Skin epidermis (tissue), 12 donors: ENCODE results near the gene DENND10.
"Not testable (repeated sequence)": the region's sequence is repeated elsewhere in the genome, so short reads cannot be mapped to it uniquely, and the experiment has no call there.

Experiments
- H3K27ac ChIP-seq, 21 experiments: fragments of 200-600 bp; sonication (generic) in 11 of 21; one replicate each; pipeline ENCODE4 v1.5.0; 2020; ENCODE audit warnings: mild to moderate bottlenecking in 3 of 21, inconsistent platforms in 2 of 21, moderate library complexity in 2 of 21
- H3K4me3 ChIP-seq, 7 experiments: fragments of 200-600 bp; sonication (generic) in 2 of 7; one replicate each; pipeline ENCODE4 v1.5.0; 2020; ENCODE audit warnings: inconsistent platforms in 2 of 7, mild to moderate bottlenecking in 2 of 7, moderate library complexity in 1 of 7

DENND10 gene

DNA sequence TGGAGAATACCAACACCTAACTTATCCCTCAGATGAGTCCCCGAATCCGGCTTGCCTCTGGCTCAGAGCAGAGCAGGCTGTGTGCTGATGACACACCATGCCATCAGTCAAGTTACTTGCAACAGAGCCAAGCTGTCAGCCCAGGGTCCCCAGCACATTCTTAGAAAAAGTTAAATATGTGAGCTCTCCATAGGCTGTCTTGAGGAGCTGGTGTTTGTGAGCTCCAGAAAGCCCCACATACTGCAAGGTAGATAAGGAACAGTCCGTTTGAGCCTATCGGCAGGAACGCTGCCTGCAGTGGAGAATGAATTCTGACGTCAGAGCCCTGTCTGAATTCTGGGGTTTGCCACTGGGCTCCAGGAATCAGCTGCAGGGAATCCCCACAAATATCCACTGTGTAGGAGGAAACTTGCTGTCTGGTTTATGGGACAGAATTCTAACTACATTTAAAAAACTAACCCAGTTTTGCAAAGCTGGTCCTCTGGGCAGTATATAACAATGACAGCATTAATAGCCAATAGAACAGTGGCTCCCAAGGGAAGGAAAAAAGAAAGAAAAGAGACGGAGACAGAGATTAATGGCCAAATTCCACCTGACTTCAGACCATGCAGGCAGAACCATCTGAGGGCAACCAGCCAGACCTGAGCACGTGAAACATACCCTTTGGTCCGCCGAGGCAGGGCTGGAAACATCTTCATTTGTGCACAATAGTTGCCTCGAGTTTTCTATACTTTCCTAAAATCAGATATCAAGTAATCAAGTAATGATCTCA, 58.0 kb downstream of the DENND10 start:
- Histone ChIP-seq H3K27ac (no peak overlapping the region), H3K4me3 (no peak overlapping the region)

DNA sequence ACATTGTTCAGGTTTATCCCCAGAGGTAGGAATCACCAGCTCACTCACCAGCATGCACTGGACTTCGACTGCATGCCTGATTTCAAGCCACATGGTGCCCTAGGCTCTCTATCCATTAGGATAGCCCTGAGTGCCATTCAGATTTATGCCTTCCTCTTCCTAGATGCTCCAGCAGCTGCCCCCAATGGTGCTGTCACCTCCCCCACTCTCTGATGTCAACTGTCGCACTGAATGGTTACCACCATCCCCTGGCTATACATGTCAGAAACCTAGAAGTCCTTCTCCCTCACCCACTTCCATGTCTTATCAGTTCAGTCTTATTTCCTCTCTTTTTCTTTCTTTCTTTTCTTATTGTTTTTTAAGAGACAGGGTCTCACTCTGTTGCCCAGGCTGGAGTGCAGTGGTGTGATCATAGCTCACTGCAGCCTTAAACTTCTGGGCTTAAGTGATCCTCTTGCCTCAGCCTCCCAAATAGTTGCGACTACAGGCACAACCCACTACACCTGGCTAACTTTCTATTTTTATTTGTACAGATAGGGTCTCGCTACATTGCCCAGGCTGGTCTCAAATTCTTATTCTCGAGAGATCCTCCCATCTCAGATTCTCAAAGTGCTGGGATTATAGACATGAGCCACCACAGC, 58.7 kb downstream of the DENND10 start:
- Histone ChIP-seq H3K27ac (no peak overlapping the region), H3K4me3 (no peak overlapping the region)

DNA sequence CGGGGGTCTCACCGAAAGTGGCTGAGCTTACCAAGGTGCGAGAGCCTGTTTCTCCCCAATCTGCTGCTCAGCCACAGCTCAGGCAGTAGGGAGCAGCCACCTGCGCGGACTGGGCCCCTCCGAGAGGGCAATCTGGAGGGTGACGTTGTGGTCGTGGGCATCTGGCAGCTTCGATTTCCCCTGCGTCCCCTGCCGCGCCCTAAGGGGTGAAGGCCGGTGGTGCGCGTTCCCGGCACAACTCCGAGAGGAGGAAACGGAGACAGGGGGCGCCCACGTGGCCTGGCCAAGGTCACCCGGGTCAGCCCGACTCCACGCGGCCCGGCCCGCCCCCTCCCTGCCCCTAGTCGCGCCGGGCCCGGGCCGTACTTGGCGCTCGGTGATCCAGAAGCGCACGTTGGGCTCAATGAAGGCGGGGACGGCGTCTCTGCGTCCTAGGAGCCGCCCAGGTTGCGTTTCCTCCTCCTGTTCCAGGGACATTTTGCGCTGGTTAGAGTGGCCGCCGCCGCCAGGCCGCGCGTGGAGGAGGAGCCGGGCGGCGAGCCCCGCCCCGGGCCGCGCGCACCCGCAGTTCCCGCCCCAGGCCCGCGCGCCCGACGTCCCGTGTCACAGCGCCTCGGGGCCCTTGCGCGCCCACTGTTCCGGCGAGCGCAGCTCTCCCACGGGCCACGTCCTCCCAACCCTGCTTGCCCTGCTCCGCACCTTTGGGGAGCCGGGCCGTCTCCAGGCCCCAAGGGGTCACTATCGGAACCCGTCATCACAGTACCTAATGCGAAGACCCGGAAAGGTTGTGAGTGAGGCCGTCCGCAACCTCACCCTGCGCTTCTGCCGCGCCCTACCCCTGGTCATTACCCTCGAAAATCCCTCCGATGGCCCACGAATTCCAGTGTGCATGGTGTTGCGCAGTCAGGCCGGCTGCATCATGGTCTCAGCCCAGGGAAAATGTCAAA, 61.5 kb downstream of the DENND10 start, which contains the start of gene SFXN4:
SFXN4 (minus strand) TSS at position 544 of the 947 bp plus-strand sequence; CDS start at position 477, 67 bp downstream.
- peak within 1 kb of the TSS; percentile 58 to 88 (median 77) for H3K4me3 ChIP-seq
- H3K27ac ChIP-seq = peak within 1 kb of the TSS; percentile 53 to 96 (median 88)

DNA sequence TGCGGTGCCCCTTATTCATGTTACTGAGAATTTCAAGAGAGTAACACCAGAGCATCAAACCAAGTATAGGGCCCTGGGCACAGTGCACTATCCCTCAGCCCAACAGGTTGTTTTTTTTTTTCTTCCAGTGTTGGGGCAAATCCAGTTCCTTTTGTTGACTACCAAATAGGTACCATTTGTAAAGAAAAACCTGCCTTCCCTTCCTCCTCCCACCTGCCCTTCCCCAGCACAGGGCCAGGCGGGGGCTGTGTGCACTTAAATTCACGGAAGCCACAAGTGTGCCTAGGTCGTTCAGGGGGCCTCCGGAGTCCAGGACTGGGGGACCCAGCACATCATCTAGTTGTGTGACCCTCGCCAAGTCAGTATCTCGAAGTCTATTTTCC, 62.2 kb downstream of the DENND10 start:
- Histone ChIP-seq H3K27ac (peak overlapping the region; percentile 43 to 96 (median 88)), H3K4me3 (peak overlapping the region; percentile 58 to 88 (median 77))

DNA sequence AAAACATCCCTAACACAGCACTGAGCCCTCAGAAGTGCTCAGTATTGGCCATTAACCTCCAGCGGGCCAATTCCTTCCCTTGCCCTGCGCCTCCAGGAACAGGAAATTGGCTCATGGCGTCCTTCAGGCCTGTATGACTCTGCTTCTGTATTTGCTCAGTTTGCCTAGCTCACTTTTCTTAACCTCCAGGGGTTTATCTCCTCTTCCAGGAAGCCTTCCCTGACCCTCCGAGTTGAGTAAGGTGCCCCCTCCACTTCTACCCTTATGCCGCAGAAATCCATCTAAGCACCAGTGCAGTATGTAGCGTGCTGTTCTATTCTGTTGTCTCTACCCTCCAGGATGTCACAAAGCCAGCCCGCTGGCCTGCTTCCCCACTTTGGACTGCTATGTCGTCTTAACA, 62.7 kb downstream of the DENND10 start:
- H3K27ac ChIP-seq = peak overlapping the region in 8 of 21 experiments; percentile 12 to 93 (median 90)
- no peak overlapping the region for H3K4me3 ChIP-seq

DNA sequence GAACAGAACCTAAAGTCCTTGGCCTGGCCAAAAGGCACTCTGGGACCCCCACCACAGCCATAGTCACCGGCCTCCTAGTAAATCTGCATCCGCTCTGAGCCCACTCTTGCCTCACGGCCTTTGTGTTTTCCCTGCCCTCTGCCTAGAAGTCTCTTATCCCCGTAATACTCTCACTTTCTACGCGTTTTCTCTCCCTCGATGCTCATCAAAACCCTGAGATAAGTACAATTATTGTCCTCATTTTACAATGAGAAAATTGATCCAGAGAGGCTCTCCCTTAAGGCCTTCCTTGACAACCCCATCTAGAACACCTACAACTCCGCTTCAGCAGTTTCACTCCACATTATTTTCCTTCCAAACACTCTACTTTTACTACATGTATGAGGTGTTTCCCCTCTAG, 63.1 kb downstream of the DENND10 start:
- H3K4me3 ChIP-seq = no peak overlapping the region
- peak overlapping the region in 3 of 21 experiments; percentile 12 to 92 (median 88) for H3K27ac ChIP-seq

DNA sequence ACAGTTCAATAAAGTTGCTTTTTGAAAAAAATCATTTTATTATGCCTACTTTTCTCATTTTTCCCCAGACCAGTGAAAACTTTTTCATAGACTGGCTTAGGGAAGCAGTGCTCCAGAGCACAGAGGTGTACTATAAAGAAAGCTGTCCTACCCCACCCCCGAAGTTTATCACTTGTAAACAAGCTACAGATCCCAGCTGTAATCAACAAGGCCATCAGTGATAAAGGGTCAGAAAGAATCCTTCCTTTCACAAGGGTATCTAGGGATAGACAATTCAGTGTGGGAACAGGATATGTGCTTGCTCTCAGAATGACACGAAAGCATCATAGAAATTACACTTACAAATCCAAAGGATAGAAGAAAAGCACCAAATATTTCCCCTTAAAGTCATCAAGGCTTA, 70.2 kb downstream of the DENND10 start:
- H3K4me3 ChIP-seq = no peak overlapping the region

DNA sequence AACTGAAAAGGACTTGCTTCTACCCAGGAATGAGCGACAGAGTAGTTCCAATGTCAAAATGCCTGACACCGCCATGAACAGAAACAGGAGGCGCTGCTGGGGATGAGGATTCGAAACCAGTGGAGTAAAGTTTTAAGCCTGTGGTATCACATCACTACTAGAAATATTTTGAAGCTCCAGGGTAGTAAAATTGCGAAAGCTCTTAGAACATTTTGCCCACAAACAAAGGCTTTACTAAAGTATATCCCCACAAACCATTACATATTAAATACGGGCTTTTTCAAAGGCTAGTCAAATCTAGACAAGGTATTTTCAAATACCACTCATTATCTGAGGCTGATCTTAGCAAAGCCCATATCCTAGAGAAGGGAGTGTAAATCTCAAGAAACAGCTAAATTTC, 72.3 kb downstream of the DENND10 start:
- Histone ChIP-seq H3K27ac (peak overlapping the region in 1 of 21 experiments; percentile 2), H3K4me3 (no peak overlapping the region)

More for the DNA sequence above, 70.2 kb downstream of the DENND10 start:
- H3K27ac ChIP-seq = no peak overlapping the region

DNA sequence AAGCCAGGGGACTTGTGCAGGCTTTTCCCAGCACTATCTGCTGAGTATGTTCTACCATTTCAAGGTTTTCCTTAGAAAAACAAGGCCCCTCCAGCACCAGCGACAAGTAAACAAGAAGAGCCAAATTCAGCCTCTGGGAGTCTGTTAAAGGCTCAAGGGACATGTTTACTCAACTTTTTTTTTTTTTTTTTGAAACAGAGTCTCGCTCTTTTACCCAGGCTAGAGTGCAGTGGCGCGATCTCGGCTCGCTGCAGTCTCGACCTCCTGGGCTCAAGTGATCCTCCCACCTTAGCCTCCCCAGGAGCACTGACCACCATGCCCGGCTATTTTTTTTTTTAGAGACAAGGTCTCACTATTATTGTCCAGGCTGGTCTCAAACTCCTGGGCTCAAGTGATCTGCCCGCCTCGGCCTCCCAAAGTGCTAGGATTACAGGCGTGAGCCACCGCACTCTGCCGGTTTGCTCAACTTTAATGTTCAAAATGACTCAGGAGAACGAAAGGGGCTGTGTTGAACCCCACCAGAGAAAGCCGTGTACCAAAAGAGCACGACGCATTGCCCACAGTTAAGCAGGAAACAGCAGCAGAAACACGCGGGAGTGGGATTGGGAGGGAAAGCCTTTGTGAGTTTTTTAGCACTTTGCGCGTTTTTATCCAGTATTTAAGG, 73.9 kb downstream of the DENND10 start:
- H3K27ac ChIP-seq = peak overlapping the region in 19 of 21 experiments; percentile 82 to 99 (median 90)
- peak overlapping the region; percentile 43 to 91 (median 70) for H3K4me3 ChIP-seq

DNA sequence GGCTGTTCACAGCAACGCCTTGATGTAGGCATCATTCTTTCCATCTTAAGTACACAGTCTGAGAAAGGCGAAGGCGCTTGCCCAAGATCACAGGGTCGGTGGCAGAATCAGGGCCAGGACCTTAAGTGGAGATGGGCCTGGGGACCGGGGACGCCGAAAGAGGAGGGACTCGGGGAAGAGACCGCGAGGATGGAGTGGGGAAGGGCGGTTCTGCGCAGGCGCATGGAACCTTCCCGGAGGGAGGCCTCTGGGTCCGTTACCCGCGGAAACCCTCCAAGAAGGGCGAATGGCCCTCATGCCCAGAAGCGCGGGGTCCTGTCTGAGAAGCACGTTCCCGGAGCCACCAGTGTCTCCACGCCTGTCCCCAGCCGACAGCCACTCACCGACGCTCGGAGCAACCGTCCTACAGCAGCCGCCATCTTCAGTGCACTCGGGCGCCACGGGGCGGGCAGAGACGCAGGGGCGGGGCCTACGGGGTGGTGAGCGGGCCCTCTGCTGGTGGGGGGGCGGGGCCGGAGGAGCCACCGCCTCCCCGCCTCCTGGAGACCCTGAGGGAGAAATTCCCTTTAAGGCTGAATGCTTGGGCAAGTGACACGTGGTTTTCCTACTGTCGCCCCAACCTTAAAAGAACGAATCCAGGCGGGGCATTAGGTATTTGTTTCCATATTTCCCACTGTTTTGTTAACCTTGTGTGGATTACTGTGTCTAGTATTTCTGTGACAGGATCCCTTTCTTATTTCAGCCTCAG, 74.6 kb downstream of the DENND10 start, which contains the start of gene PRDX3:
PRDX3 (minus strand) TSS at position 441 of the 748 bp plus-strand sequence; CDS start at position 419, 22 bp downstream.
- H3K27ac ChIP-seq = peak within 1 kb of the TSS; percentile 41 to 99 (median 90)
- peak within 1 kb of the TSS; percentile 43 to 91 (median 70) for H3K4me3 ChIP-seq

DNA sequence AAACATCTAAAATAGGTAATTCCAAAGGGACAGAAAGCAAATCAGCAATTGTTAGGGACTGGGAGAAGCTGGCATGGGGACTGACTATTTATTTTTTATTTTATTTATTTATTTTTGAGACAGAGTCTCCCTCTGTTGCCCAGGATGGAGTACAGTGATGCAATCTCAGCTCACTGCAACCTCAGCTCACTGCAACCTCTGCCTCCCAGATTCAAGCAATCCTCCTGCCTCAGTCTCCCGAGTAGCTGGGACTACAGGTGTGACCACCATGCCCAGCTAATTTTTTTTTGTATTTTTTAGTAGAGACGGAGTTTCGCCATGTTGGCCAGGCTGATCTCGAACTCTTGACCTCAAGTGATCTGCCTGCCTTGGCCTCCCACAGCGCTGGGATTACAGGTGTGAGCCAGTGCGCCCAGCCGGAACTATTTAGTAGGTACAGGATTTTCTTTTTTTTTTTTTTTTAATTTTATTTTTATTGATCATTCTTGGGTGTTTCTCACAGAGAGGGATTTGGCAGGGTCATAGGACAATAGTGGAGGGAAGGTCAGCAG, 77.0 kb downstream of the DENND10 start:
- H3K4me3 ChIP-seq, H3K27ac ChIP-seq: not testable (repeated sequence)

DNA sequence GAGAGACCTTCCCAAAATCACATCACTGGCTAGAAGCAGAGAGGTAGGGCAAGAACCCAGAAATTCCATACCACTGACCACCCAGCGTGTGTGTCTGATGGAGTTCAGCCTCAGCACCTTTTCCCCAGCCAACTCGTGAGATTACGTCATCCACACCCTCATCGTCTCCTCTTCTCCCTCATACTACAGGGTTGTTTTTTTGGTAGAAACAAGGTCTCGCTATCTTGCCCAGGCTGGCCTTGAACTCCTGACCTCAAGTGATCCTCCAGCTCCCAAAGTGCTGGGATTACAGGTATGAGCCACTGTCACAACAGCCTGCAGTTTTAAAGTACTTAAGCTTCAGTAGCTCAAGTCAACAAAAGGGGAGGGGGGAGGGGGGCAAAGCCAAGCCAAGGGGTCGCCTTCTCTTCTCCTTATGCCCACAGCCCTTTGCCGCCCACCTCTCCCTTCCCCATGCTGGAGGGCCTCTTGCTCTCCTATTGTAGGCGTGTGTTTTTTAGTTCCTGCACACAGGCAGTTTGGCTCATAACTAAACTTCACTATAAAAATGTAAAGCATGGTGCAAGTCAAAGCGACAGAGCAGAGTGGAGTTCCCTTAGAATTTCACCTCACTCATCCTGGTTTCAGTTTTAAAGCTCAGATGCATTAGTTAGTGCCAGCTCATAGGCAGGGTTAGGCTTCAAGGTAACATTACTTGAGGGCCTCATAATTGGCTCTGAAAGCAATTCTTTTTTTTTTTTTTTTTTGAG, 79.9 kb downstream of the DENND10 start:
- Histone ChIP-seq H3K4me3 (no peak overlapping the region), H3K27ac (no peak overlapping the region)
